ENCODE measurements around the gene IPO7.

DNA sequence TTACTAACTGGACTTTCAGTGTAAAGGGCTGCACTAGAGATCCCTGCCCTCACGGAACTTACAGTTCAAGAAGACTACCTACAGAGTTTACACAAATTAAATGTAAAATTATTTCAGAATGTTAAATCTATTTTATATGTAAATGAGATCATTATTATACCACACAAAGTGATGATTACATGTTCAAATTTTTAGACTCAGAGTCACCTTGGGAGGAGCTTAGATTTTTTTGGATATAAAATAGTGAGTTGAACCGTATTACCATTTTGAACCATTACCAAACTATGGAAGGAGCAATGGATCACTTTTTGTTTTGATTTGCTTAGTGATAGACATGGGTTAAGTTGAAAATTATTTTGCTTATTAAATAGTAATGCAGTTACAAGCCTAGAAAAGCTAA, 1.6 kb downstream of the IPO7 start:
- no peak for TF ChIP-seq POLR2A (IDR thresholded peaks at IDR 0.05)
- TF ChIP-seq, protein P1, sequence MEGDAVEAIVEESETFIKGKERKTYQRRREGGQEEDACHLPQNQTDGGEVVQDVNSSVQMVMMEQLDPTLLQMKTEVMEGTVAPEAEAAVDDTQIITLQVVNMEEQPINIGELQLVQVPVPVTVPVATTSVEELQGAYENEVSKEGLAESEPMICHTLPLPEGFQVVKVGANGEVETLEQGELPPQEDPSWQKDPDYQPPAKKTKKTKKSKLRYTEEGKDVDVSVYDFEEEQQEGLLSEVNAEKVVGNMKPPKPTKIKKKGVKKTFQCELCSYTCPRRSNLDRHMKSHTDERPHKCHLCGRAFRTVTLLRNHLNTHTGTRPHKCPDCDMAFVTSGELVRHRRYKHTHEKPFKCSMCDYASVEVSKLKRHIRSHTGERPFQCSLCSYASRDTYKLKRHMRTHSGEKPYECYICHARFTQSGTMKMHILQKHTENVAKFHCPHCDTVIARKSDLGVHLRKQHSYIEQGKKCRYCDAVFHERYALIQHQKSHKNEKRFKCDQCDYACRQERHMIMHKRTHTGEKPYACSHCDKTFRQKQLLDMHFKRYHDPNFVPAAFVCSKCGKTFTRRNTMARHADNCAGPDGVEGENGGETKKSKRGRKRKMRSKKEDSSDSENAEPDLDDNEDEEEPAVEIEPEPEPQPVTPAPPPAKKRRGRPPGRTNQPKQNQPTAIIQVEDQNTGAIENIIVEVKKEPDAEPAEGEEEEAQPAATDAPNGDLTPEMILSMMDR (IDR thresholded peaks at IDR 0.05), result no peak

Data from lower leg skin (tissue), 3 donors.